Tibial nerve (tissue), 4 donors: ENCODE measurements around the gene NAMPT.

Experiments
- CTCF ChIP-seq, 5 experiments: fragments of 200-600 bp in 3 of 5; fragments of 450-650 bp in 2 of 5; sonication (generic) in 3 of 5; IDR thresholded peaks; one replicate each; pipeline ENCODE4 v1.5.1; 2016 to 2019; ENCODE audit warnings: antibody characterized with exemption in 5 of 5, mild to moderate bottlenecking in 3 of 5, moderate library complexity in 2 of 5
- EP300 ChIP-seq, 2 donors: sonication (generic); formaldehyde crosslinking; IDR thresholded peaks; one replicate each; pipeline ENCODE4 v1.6.1; 2017; ENCODE audit warnings: antibody characterized with exemption in 2 of 2, mild to moderate bottlenecking in 1 of 2
- POLR2A ChIP-seq, 2 donors: fragments of 450-650 bp; IDR thresholded peaks; one replicate each; pipeline ENCODE4 v1.6.1; 2017; ENCODE audit warnings: antibody characterized with exemption in 2 of 2, mild to moderate bottlenecking in 2 of 2, moderate library complexity in 2 of 2

GRCh38 chr7:106306256-106306655 lies 21.5 kb upstream of the NAMPT start:
- TF ChIP-seq CTCF (IDR thresholded peaks at IDR 0.05) (no peak), POLR2A (IDR thresholded peaks at IDR 0.05) (no peak), EP300 (IDR thresholded peaks at IDR 0.05) (no peak)
